MG63 (cell line): ENCODE data around the gene GMPR. TPM values are rescaled to one million over a fixed set of nuclear protein-coding genes. Genes with fewer than 3 reads are reported as not detected.
A peak's percentile ranks its signal among the peaks of the same experiment; 100 is the strongest.
"Not testable (repeated sequence)": the region's sequence is repeated elsewhere in the genome, so short reads cannot be mapped to it uniquely, and the experiment has no call there.

ENCODE experiments used
- DNase-seq: peaks from one replicate; pipeline ENCODE4 v3.0.0-alpha.2; 2020
- H3K27me3 ChIP-seq: fragments of 250-450 bp; sonication (Bioruptor Pico); 2 replicates; pipeline ENCODE4 v1.5.1; 2020; ENCODE audit warnings: mild to moderate bottlenecking, moderate library complexity
- H3K36me3 ChIP-seq: fragments of 250-450 bp; sonication (Bioruptor Pico); 2 replicates; pipeline ENCODE4 v1.5.1; 2020; ENCODE audit warnings: mild to moderate bottlenecking, moderate library complexity
- H3K4me3 ChIP-seq: fragments of 250-450 bp; sonication (Bioruptor Pico); 2 replicates; pipeline ENCODE4 v1.5.1; 2020; ENCODE audit warnings: mild to moderate bottlenecking, moderate library complexity
- H3K9me3 ChIP-seq: fragments of 250-450 bp; sonication (Bioruptor Pico); 2 replicates; pipeline ENCODE4 v1.5.1; 2020; ENCODE audit warnings: mild to moderate bottlenecking, moderate library complexity
- total RNA-seq: library from RNA; depleted of rRNA; stranded (reverse); fragments of >200 nt; shearing (Covaris generic); gene quantifications from 2 replicates; pipeline ENCODE4 v1.2.3, GENCODE V29; 2014; ENCODE audit warnings: low replicate concordance

The GMPR gene
- total RNA-seq, 1 experiment from 2014 or later: 9.9 TPM

GRCh38 chr6:16217156-16217721, 21.1 kb upstream of the GMPR start:
- no peaks in the 10 kb centered on the region for H3K27me3 ChIP-seq
- DNase-seq: no peak

GRCh38 chr6:16222826-16223225, 15.6 kb upstream of the GMPR start:
- no peak overlapping the region for H3K4me3 ChIP-seq
- H3K27me3 ChIP-seq: no peaks in the 10 kb centered on the region

More at GRCh38 chr6:16217156-16217721, 21.1 kb upstream of the GMPR start:
- no peaks in the 10 kb centered on the region for H3K9me3 ChIP-seq
- no peak overlapping the region for H3K4me3 ChIP-seq
- no peaks in the 10 kb centered on the region for H3K36me3 ChIP-seq

GRCh38 chr6:16223362-16223761, 15.0 kb upstream of the GMPR start:
- Histone ChIP-seq H3K4me3 (no peak overlapping the region), H3K9me3 (no peaks in the 10 kb centered on the region), H3K27me3 (no peaks in the 10 kb centered on the region), H3K36me3 (no peaks in the 10 kb centered on the region)
- no peak for DNase-seq

More at GRCh38 chr6:16222826-16223225, 15.6 kb upstream of the GMPR start:
- no peaks in the 10 kb centered on the region for H3K9me3 ChIP-seq
- no peaks in the 10 kb centered on the region for H3K36me3 ChIP-seq
- DNase-seq: no peak

- Histone ChIP-seq H3K27me3 (no peaks in the 10 kb centered on the region), H3K4me3 (no peak overlapping the region)
Measured at GRCh38 chr6:16224409-16224808, 14.0 kb upstream of the GMPR start.

GRCh38 chr6:16225062-16225731, 13.2 kb upstream of the GMPR start:
- H3K36me3 ChIP-seq, H3K9me3 ChIP-seq, H3K4me3 ChIP-seq, H3K27me3 ChIP-seq, DNase-seq: not testable (repeated sequence)

More at GRCh38 chr6:16224409-16224808, 14.0 kb upstream of the GMPR start:
- Histone ChIP-seq H3K9me3 (no peaks in the 10 kb centered on the region), H3K36me3 (no peaks in the 10 kb centered on the region)
- DNase-seq: no peak

GRCh38 chr6:16226117-16227047, 12.0 kb upstream of the GMPR start:
- H3K4me3 ChIP-seq, H3K27me3 ChIP-seq, DNase-seq, H3K9me3 ChIP-seq, H3K36me3 ChIP-seq: not testable (repeated sequence)

GRCh38 chr6:16227048-16227562, 11.3 kb upstream of the GMPR start:
- no peaks in the 10 kb centered on the region for H3K9me3 ChIP-seq
- H3K4me3 ChIP-seq: no peak overlapping the region
- DNase-seq: no peak
- H3K36me3 ChIP-seq: no peaks in the 10 kb centered on the region
- no peaks in the 10 kb centered on the region for H3K27me3 ChIP-seq

GRCh38 chr6:16227605-16228004, 10.8 kb upstream of the GMPR start:
- DNase-seq: no peak
- Histone ChIP-seq H3K4me3 (no peak overlapping the region), H3K9me3 (no peaks in the 10 kb centered on the region), H3K27me3 (no peaks in the 10 kb centered on the region), H3K36me3 (no peaks in the 10 kb centered on the region)

GRCh38 chr6:16228043-16228442, 10.3 kb upstream of the GMPR start:
- no peak overlapping the region for H3K4me3 ChIP-seq
- no peaks in the 10 kb centered on the region for H3K9me3 ChIP-seq
- H3K36me3 ChIP-seq: no peaks in the 10 kb centered on the region
- H3K27me3 ChIP-seq: no peaks in the 10 kb centered on the region
- no peak for DNase-seq

- Histone ChIP-seq H3K9me3 (no peaks in the 10 kb centered on the region), H3K27me3 (no peaks in the 10 kb centered on the region), H3K4me3 (no peak overlapping the region), H3K36me3 (no peaks in the 10 kb centered on the region)
- DNase-seq: no peak
Measured at GRCh38 chr6:16228709-16229665, 9.4 kb upstream of the GMPR start.

- no peaks in the 10 kb centered on the region for H3K36me3 ChIP-seq
- no peak for DNase-seq
Measured at GRCh38 chr6:16229700-16230099, 8.7 kb upstream of the GMPR start.

GRCh38 chr6:16230953-16231352, 7.4 kb upstream of the GMPR start:
- no peaks in the 10 kb centered on the region for H3K27me3 ChIP-seq
- DNase-seq: no peak
- no peaks in the 10 kb centered on the region for H3K36me3 ChIP-seq
- H3K9me3 ChIP-seq: no peaks in the 10 kb centered on the region
- H3K4me3 ChIP-seq: no peak overlapping the region

More at GRCh38 chr6:16229700-16230099, 8.7 kb upstream of the GMPR start:
- Histone ChIP-seq H3K4me3 (no peak overlapping the region), H3K27me3 (no peaks in the 10 kb centered on the region), H3K9me3 (no peaks in the 10 kb centered on the region)

GRCh38 chr6:16232086-16232485, 6.3 kb upstream of the GMPR start:
- Histone ChIP-seq H3K27me3 (no peaks in the 10 kb centered on the region), H3K36me3 (no peaks in the 10 kb centered on the region)

GRCh38 chr6:16236009-16236501, 2.3 kb upstream of the GMPR start:
- Histone ChIP-seq H3K36me3 (no peaks in the 10 kb centered on the region), H3K27me3 (no peaks in the 10 kb centered on the region), H3K4me3 (no peak overlapping the region), H3K9me3 (no peaks in the 10 kb centered on the region)
- DNase-seq: no peak

More at GRCh38 chr6:16232086-16232485, 6.3 kb upstream of the GMPR start:
- Histone ChIP-seq H3K4me3 (no peak overlapping the region), H3K9me3 (no peaks in the 10 kb centered on the region)
- no peak for DNase-seq

- no peaks in the 10 kb centered on the region for H3K9me3 ChIP-seq
- no peaks in the 10 kb centered on the region for H3K36me3 ChIP-seq
- H3K27me3 ChIP-seq: no peaks in the 10 kb centered on the region
- peak; percentile 31 for DNase-seq
- peak overlapping the region; percentile 10; the same call in 1 of the 2 replicates for H3K4me3 ChIP-seq
Measured at GRCh38 chr6:16236631-16237199, 1.7 kb upstream of the GMPR start.

- Histone ChIP-seq H3K4me3 (no peak overlapping the region), H3K9me3 (no peaks in the 10 kb centered on the region), H3K27me3 (no peaks in the 10 kb centered on the region), H3K36me3 (no peaks in the 10 kb centered on the region)
- no peak for DNase-seq
Measured at GRCh38 chr6:16237242-16237641, 1.1 kb upstream of the GMPR start.
